Measurements from ENCODE around the gene PRKG1.

DNA sequence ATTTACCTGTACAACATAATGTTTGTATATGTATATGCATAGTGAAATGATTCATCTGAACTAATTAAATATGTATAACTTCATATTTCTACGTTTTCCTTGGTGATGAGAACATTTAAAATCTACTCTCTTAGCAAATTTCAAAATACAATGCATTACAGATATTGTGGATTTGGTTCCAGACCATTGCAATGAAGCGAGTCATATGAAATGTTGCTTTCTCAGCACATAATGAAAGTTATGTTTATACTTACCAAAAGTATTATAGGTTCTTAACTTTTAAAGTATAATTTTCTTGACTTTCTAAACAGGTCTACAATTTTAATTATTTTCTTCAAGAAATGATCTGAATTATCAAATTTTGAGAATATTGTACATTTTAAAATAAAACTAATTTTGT lies 435.9 kb downstream of the PRKG1 start:
- TF ChIP-seq, protein P1, sequence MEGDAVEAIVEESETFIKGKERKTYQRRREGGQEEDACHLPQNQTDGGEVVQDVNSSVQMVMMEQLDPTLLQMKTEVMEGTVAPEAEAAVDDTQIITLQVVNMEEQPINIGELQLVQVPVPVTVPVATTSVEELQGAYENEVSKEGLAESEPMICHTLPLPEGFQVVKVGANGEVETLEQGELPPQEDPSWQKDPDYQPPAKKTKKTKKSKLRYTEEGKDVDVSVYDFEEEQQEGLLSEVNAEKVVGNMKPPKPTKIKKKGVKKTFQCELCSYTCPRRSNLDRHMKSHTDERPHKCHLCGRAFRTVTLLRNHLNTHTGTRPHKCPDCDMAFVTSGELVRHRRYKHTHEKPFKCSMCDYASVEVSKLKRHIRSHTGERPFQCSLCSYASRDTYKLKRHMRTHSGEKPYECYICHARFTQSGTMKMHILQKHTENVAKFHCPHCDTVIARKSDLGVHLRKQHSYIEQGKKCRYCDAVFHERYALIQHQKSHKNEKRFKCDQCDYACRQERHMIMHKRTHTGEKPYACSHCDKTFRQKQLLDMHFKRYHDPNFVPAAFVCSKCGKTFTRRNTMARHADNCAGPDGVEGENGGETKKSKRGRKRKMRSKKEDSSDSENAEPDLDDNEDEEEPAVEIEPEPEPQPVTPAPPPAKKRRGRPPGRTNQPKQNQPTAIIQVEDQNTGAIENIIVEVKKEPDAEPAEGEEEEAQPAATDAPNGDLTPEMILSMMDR (IDR thresholded peaks at IDR 0.05; ENCODE audit: low read depth, low read length, poor library complexity, severe bottlenecking): no peak
- TF ChIP-seq EZH2phosphoT487 (IDR thresholded peaks at IDR 0.05; ENCODE audit: borderline replicate concordance, low read length): no peak
